HG03571 (cell line): Measurements from ENCODE around the gene KMT2E.

Experiments used
- ATAC-seq: cut with Tn5 transposase; IDR thresholded peaks from one replicate; pipeline ENCODE4 v1.9.1; 2021; ENCODE audit not compliant: unreplicated experiment

KMT2E gene

DNA sequence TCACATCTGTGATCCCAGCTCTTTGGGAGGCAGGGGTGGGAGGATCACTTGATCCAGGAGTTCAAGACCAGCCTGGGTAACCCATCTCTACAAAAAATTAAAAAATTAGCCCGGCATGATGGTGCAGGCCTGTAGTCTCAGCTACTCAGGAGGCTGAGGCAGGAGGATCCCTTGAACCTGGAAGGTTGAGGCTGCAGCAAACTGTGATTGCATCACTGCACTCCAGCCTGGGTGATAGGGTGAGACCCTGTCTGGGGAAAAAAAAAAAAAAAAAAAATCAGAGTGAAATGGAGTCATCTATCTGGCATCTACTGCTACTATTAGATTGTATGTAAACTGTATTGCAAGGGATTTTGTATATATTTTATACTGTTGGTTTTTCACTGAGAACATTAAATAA lies 59.1 kb downstream of the KMT2E start:
- ATAC-seq = no peak

- ATAC-seq = no peak
These were observed 65.3 kb downstream of the KMT2E start for GRCh38 chr7:105079348-105079747.

- no peak for ATAC-seq
These were observed 70.6 kb downstream of the KMT2E start for GRCh38 chr7:105084581-105084980.

DNA sequence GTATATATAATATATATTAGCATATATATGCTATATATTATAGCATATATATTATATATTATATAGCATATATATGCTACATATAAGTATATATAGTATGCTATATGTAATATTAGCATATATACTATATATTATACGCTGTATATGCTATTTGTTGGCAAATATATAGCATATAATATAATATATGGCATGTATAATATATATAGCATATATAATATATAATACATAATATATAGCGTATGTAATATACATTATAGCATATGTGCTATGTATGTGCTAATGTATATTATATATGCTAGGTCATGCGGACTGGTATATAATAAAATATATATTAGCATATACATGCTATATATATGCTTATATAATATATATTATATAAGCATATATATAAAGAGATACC lies 72.8 kb downstream of the KMT2E start:
- no peak for ATAC-seq

GRCh38 chr7:105087981-105088380 lies 74.0 kb downstream of the KMT2E start:
- no peak for ATAC-seq

DNA sequence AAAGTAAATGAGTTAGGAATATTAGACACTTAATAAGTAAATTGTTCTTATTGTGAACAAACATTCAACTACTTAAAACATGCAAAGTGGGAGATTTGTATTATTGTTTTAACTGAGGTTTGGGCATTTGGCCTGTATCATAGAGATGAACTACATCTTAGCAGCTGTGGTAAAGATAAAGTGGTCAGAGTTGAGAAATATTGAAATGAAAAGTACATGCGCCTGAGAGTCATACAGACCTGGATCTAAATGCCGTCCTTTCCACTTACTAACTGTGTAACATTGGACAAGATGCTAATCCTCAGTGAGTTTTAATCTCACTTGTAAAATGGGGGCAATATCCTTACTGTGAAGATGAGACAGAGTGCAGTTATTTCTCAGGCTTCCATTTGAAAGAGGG lies 74.5 kb downstream of the KMT2E start:
- ATAC-seq = no peak

DNA sequence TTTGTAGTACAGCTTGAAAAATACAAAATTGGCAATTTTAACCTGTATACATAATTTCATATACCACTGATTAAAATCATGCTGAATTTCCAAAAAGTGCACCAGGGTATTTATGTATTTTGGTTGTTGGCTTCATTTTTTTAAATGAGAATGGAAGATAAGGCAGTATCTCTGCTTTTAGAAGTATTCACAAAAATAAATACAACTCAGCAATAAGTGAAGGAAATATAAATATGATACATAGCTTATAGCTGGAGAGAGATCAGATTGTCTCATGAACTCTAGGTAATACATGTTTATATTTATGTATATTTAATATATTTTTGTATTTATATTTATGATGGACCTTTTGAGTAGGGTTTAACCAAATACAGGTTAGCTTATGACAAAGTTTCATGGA lies 81.0 kb downstream of the KMT2E start:
- ATAC-seq = no peak

GRCh38 chr7:105096306-105096705 lies 82.3 kb downstream of the KMT2E start:
- ATAC-seq = no peak

DNA sequence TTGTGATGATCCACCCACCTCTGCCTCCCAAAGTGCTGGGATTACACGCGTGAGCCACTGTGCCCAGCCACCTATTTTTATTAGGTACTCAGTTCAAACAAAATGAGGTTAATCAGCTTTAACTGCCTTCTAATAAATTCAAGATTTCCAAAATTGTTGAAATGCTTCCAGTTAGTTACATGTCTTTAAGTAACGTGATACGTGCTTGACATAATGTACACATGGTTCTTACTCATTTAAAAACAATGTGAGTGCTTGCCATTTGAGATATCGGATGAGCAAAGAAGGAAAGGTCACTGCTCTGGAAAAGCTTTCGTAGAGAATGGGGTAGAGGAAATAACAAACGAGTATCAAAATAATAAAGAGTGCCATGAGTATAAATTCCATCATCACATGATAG lies 83.6 kb downstream of the KMT2E start:
- no peak for ATAC-seq

GRCh38 chr7:105098863-105099515 lies 85.0 kb downstream of the KMT2E start:
- peak; percentile 70 for ATAC-seq

DNA sequence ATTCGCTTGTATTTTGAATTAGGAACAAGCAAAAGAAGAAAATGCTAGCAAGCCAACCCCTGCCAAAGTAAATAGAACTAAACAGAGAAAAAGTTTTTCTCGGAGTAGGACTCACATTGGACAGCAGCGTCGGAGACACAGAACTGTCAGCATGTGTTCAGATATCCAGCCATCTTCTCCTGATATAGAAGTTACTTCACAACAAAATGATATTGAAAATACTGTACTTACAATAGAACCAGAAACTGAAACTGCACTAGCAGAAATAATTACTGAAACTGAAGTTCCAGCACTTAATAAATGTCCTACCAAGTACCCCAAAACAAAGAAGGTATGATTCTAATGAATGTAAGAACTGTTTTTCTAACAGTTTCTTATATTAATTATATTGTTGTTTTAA lies 87.9 kb downstream of the KMT2E start:
- ATAC-seq = no peak

- no peak for ATAC-seq
These were observed 88.8 kb downstream of the KMT2E start for GRCh38 chr7:105102557-105103352.

DNA sequence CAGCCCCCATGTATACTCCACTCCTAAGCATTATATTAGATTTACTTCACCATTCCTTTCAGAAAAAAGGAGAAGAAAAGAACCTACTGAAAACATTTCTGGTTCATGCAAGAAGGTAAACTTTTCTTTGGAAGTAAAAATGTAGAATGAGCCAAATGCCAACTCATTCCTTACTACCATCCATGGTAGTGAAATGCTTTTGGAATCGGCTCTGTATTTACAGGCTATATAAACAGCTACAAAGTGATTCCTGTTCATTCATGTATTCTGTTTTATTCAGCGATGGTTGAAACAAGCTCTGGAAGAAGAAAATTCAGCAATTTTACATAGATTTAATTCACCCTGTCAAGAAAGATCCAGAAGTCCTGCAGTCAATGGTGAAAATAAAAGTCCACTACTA lies 91.6 kb downstream of the KMT2E start:
- ATAC-seq = no peak

DNA sequence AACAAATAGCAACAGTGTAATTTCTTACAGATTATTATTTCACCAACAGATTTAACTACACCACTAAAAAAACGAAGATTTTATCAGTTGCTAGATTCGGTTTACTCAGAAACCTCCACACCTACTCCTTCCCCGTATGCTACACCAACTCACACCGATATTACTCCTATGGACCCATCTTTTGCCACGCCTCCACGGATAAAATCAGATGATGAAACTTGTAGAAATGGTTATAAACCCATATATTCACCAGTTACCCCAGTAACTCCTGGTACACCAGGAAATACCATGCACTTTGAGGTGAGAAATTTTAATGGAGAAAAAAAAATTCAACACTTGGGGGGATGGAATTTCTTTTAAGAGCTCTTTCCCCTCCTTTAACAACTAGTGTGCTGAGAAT lies 92.5 kb downstream of the KMT2E start:
- ATAC-seq = no peak

GRCh38 chr7:105107458-105107857 lies 93.5 kb downstream of the KMT2E start:
- no peak for ATAC-seq

DNA sequence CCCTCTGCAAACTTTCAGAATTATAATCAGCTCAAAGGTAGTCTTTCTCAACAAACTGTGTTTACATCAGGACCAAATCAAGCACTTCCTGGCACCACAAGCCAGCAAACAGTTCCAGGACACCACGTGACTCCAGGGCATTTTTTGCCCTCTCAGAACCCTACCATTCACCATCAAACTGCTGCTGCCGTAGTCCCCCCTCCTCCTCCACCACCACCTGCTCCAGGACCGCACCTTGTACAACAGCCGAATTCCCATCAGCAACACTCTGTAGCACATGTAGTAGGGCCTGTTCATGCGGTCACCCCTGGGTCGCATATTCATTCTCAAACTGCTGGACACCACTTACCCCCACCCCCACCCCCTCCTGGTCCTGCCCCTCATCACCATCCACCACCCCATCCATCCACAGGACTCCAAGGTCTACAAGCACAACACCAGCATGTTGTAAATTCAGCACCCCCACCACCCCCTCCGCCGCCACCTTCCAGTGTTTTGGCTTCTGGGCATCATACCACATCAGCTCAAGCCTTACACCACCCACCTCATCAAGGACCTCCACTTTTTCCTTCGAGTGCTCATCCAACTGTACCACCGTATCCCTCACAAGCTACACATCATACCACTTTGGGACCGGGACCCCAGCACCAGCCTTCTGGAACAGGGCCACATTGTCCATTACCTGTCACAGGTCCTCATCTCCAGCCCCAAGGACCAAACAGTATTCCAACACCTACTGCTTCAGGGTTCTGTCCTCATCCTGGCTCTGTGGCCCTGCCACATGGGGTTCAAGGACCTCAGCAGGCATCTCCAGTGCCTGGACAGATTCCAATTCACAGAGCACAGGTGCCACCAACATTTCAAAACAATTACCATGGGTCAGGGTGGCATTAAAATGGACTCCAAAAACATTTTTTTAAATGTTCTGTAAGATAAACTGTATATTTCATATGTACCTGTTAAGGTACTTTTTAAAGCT lies 98.7 kb downstream of the KMT2E start:
- ATAC-seq = no peak

DNA sequence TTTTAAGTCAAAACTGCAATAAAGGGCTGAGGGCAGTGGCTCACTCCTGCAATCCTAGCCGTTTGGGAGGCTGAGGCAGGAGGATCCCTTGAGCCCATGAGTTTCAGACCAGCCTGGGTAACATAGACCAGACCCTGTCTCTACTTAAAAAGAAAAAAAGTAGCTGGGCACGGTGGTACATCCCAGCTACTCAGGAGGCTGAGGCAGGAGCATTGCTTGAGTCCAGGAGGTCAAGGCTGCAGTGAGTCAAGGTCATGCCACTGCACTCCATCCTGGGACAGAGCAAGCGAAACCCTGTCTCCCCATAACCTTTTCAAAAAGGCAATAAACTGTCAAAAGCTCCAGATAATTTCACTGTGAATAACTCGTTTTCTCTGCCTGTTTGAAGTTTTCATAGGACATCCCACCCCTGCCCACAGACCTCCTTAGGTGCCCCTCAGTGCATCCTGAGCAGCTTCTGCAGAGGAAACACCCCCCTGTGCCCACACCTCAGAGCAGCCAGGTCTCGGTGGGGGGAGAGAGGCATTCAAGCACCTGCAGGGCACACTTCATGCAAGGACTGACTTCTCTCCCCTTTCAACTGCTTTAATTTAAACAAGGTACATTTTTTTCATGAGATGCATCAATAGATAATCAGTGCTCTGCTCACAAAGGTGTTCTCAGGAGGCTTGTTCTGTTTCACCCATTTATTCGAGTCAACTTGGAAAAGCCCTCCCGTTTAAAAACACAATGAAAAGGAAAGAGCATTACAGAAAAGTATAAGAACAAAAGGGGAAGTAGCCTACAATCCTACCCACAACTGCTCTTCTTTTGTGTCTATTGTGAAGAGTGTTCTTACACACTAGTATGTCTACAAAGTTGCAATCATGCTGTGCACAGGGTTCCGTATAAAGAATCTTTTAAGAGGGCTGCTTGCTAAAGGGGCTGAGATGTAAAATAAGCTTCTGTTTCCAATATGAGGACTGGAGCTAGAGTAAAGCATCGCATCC lies 104.9 kb downstream of the KMT2E start:
- ATAC-seq = no peak

DNA sequence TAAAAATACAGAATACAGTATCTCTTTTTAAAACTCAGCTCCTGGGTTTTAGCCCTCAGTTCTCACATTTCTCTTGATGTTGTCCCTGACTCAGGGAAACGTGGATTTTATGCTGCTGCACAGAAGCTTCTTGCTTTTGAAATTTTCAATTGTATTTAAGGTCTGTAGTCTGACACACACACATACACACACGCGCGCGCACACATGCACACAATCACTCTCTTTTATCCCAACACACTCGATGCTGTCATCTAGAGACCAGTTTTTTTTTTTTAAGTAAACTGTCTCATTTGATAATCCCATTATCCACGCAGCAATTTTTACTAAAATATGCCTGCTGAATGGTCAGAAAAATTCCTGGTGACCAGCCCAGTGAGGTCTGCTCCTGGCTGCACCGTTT lies 108.6 kb downstream of the KMT2E start:
- no peak for ATAC-seq

DNA sequence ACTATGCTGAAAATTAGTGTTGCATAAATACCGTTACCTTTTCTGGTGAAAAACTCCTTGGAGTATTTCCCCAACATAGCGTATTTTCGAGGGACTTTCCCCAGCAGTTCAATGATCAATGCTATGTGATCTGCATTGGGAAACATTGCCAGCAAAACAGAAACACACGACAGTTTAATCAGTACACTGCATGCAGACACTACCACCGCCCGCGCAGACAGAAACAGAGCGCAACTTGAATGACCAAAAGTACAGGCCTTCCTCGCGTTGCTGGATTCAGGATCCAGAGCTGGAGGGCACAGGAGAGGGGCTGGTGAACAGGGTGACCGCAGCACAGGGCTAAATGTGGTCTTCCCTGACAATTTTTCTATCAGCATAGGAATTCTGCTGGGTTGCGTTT lies 111.7 kb downstream of the KMT2E start:
- no peak for ATAC-seq

- no peak for ATAC-seq
These were observed 112.5 kb downstream of the KMT2E start for GRCh38 chr7:105126436-105126975.
